HFF-Myc (cell line): ENCODE results near the gene GPR156.
"Not testable (repeated sequence)": the region's sequence is repeated elsewhere in the genome, so short reads cannot be mapped to it uniquely, and the experiment has no call there.

Experiments
- DNase-seq: peaks from one replicate; pipeline ENCODE4 v3.0.0-alpha.2; 2011; ENCODE audit warnings: low read depth; ENCODE audit errors: extremely low read depth
- H3K4me3 ChIP-seq: replicated peaks from 2 replicates; pipeline ENCODE4 v1.5.1; 2011; ENCODE audit warnings: low read depth, mild to moderate bottlenecking, control low read depth, low read length
- CTCF ChIP-seq: IDR thresholded peaks from 2 replicates; pipeline ENCODE4 v1.5.1; 2012; ENCODE audit warnings: mild to moderate bottlenecking, low read depth, low read length, control low read depth; ENCODE audit errors: missing control alignments

Gene GPR156

GRCh38 chr3:120306519-120307455 lies 21.8 kb upstream of the GPR156 start:
- DNase-seq, result no peak
- H3K4me3 ChIP-seq, result no peak overlapping the region
- no peak for TF ChIP-seq CTCF

- H3K4me3 ChIP-seq, result no peak overlapping the region
- DNase-seq, result no peak
- TF ChIP-seq CTCF, result no peak
Observed at GRCh38 chr3:120304616-120305015, 19.6 kb upstream of the GPR156 start.

GRCh38 chr3:120302361-120302760 lies 17.3 kb upstream of the GPR156 start:
- no peak for TF ChIP-seq CTCF
- DNase-seq, result no peak

GRCh38 chr3:120300971-120301370 lies 15.9 kb upstream of the GPR156 start:
- DNase-seq, result no peak
- no peak overlapping the region for H3K4me3 ChIP-seq
- TF ChIP-seq CTCF, result no peak

More at GRCh38 chr3:120302361-120302760, 17.3 kb upstream of the GPR156 start:
- no peak overlapping the region for H3K4me3 ChIP-seq

- no peak for DNase-seq
- TF ChIP-seq CTCF, result no peak
- no peak overlapping the region for H3K4me3 ChIP-seq
Observed at GRCh38 chr3:120299403-120299802, 14.4 kb upstream of the GPR156 start.

GRCh38 chr3:120298996-120299395 lies 14.0 kb upstream of the GPR156 start:
- TF ChIP-seq CTCF, result no peak
- DNase-seq, result no peak
- no peak overlapping the region for H3K4me3 ChIP-seq

- not testable (repeated sequence) for DNase-seq, H3K4me3 ChIP-seq
Observed at GRCh38 chr3:120291552-120291951, 6.5 kb upstream of the GPR156 start.
